K562 (cell line): ENCODE measurements around the gene LARP4B.

ENCODE experiments used
- SOX6 ChIP-seq: fragments of 450-650 bp; IDR thresholded peaks from 2 replicates; pipeline ENCODE4 v1.6.1; 2014; ENCODE audit warnings: mild to moderate bottlenecking
- ZNF609 ChIP-seq: sonication (generic); formaldehyde crosslinking; IDR thresholded peaks from 2 replicates; pipeline ENCODE4 v1.8.1; 2023; ENCODE audit warnings: missing genetic modification reagents, mild to moderate bottlenecking, borderline replicate concordance

GRCh38 chr10:851901-852300 lies 79.6 kb downstream of the LARP4B start:
- TF ChIP-seq ZNF609 (CRISPR knock-in tag) (no peak), SOX6 (no peak)
